SK-N-SH (cell line): ENCODE data around the gene REXO1. TPM values are rescaled to one million over a fixed set of nuclear protein-coding genes. Genes with fewer than 3 reads are reported as not detected.
"Not testable (repeated sequence)": the region's sequence is repeated elsewhere in the genome, so short reads cannot be mapped to it uniquely, and the experiment has no call there.

Experiments used
- CTCF ChIA-PET: fragments of 300-600, 350-600 bp; formaldehyde crosslinking; extraction: SDS; loops from one replicate; lab custom pipeline; 2021; lab: Yijun Ruan, JAX
- POLR2A ChIA-PET: fragments of 350-600 bp; sonication (Branson Sonifier 250); formaldehyde crosslinking; extraction: SDS; loops from one replicate; lab custom pipeline; 2020; ENCODE audit warnings: antibody characterized with exemption, inconsistent platforms; lab: Yijun Ruan, JAX
- DNase-seq: peaks from one replicate; pipeline ENCODE4 v3.0.0; 2012
- H2AFZ ChIP-seq: fragments of 200-600 bp; sonication (generic); 2 replicates; pipeline ENCODE4 v1.8.1; 2016; ENCODE audit warnings: antibody characterized with exemption, mild to moderate bottlenecking, low read depth
- H3F3A ChIP-seq: fragments of 200-600 bp; sonication (generic); replicated peaks from 2 replicates; pipeline ENCODE3; 2016; ENCODE audit warnings: antibody characterized with exemption, mild to moderate bottlenecking; ENCODE audit not compliant: insufficient read depth
- H3K27ac ChIP-seq, 2 experiments: fragments of 200-500 bp in 1 of 2; fragments of 200-600 bp in 1 of 2; sonication (Bioruptor generic) in 1 of 2; sonication (generic), shearing (Covaris generic) in 1 of 2; 2 replicates each; pipeline versions ENCODE4 v1.5.1 to v1.6.1; 2014 to 2016; ENCODE audit warnings: low read depth in 2 of 2, inconsistent platforms in 1 of 2, low read length in 1 of 2, mild to moderate bottlenecking in 1 of 2, mixed read lengths in 1 of 2
- H3K27me3 ChIP-seq: fragments of 200-600 bp; sonication (generic), shearing (Covaris generic); 2 replicates; pipeline ENCODE4 v1.6.1; 2016; ENCODE audit warnings: mixed run types; ENCODE audit not compliant: insufficient read depth
- H3K36me3 ChIP-seq, 2 experiments: fragments of 200-500 bp in 1 of 2; fragments of 200-600 bp in 1 of 2; sonication (Bioruptor generic) in 1 of 2; sonication (generic) in 1 of 2; replicated peaks in 1 of 2; 2 replicates each; pipeline versions ENCODE3 to v1.5.1; 2014 to 2016; ENCODE audit warnings: low read length in 1 of 2, mild to moderate bottlenecking in 1 of 2; ENCODE audit not compliant: insufficient read depth in 2 of 2, control insufficient read depth in 1 of 2
- H3K4me1 ChIP-seq, 2 experiments: fragments of 200-500 bp in 1 of 2; fragments of 200-600 bp in 1 of 2; sonication (Bioruptor generic) in 1 of 2; sonication (generic), shearing (Covaris generic) in 1 of 2; 2 replicates each; pipeline versions ENCODE4 v1.5.1 to v1.6.1; 2014 to 2016; ENCODE audit warnings: low read depth in 1 of 2, low read length in 1 of 2, mixed run types in 1 of 2; ENCODE audit not compliant: insufficient read depth in 2 of 2, control insufficient read depth in 1 of 2
- H3K4me2 ChIP-seq: fragments of 200-600 bp; sonication (generic), shearing (Covaris generic); 2 replicates; pipeline ENCODE4 v1.6.1; 2017; ENCODE audit warnings: mixed run types
- H3K4me3 ChIP-seq, 2 experiments: fragments of 200-500 bp in 1 of 2; fragments of 200-600 bp in 1 of 2; sonication (Bioruptor generic) in 1 of 2; sonication (generic), shearing (Covaris generic) in 1 of 2; 2 replicates each; pipeline versions ENCODE4 v1.5.1 to v1.8.1; 2014 to 2016; ENCODE audit warnings: low read depth in 2 of 2, inconsistent platforms in 1 of 2, low read length in 1 of 2, mild to moderate bottlenecking in 1 of 2, mixed read lengths in 1 of 2, moderate library complexity in 1 of 2
- H3K79me2 ChIP-seq: fragments of 200-600 bp; sonication (generic); 2 replicates; pipeline ENCODE4 v1.8.1; 2017; ENCODE audit warnings: mild to moderate bottlenecking; ENCODE audit not compliant: insufficient read depth
- H3K9ac ChIP-seq: fragments of 200-600 bp; sonication (generic); 2 replicates; pipeline ENCODE4 v1.6.1; 2017; ENCODE audit warnings: mixed run types
- H3K9me2 ChIP-seq: fragments of 200-600 bp; sonication (generic); 2 replicates; pipeline ENCODE4 v1.6.1; 2017; ENCODE audit warnings: mixed run types
- H3K9me3 ChIP-seq: fragments of 200-600 bp; sonication (generic); 2 replicates; pipeline ENCODE4 v1.6.1; 2017; ENCODE audit warnings: mixed run types, mild to moderate bottlenecking, moderate library complexity
- H4K20me1 ChIP-seq: fragments of 200-600 bp; sonication (generic); 2 replicates; pipeline ENCODE4 v1.6.1; 2017; ENCODE audit warnings: mild to moderate bottlenecking, mixed run types; ENCODE audit not compliant: insufficient read depth
- ELF1 ChIP-seq: IDR thresholded peaks from 2 replicates; pipeline ENCODE4 v1.4.0; 2012
- EP300 ChIP-seq, 2 experiments: IDR thresholded peaks; 2 replicates each; pipeline versions ENCODE4 v1.4.0 to v1.6.1; 2012; ENCODE audit warnings: borderline replicate concordance in 1 of 2, low read depth in 1 of 2, low read length in 1 of 2
- EZH2phosphoT487 ChIP-seq: fragments of 200-600 bp; sonication (generic); IDR thresholded peaks from 2 replicates; pipeline ENCODE4 v1.6.1; 2017; ENCODE audit warnings: low read depth, mixed run types, mild to moderate bottlenecking, antibody characterized with exemption, moderate library complexity, borderline replicate concordance
- GATA2 ChIP-seq: sonication (generic); formaldehyde crosslinking; IDR thresholded peaks from 2 replicates; pipeline ENCODE4 v1.5.0; 2020; ENCODE audit warnings: mild to moderate bottlenecking, missing genetic modification reagents
- NRF1 ChIP-seq: IDR thresholded peaks from 2 replicates; pipeline ENCODE4 v1.6.1; 2012; ENCODE audit warnings: low read depth, mild to moderate bottlenecking, low read length
- POLR2AphosphoS5 ChIP-seq: IDR thresholded peaks from 2 replicates; pipeline ENCODE4 v1.6.1; 2012; ENCODE audit warnings: low read depth, low read length
- SMC3 ChIP-seq: IDR thresholded peaks from 2 replicates; pipeline ENCODE4 v1.6.1; 2012; ENCODE audit warnings: low read depth, low read length, improper control_type of control experiment
- TAF1 ChIP-seq: IDR thresholded peaks from 2 replicates; pipeline ENCODE4 v1.6.1; 2012; ENCODE audit warnings: low read depth, mild to moderate bottlenecking, low read length, moderate library complexity, borderline replicate concordance
- WGBS: methylation state at CpG from one replicate; pipeline ENCODE4 v1.1.6; 2017; ENCODE audit warnings: low lambda C conversion rate; 5-methylcytosine and 5-hydroxymethylcytosine counted together
- polyA plus RNA-seq, 3 experiments: library from polyadenylated mRNA; depleted of rRNA; stranded (reverse); fragments of >200 nt; gene quantifications; 2 replicates each; pipeline ENCODE4 v1.2.3, GENCODE V29; 2012
- TF ChIP-seq, protein P1 (sequence below): IDR thresholded peaks from 2 replicates; pipeline ENCODE4 v1.6.1; 2012; ENCODE audit warnings: mild to moderate bottlenecking, low read depth, low read length, moderate library complexity
- TF ChIP-seq, protein P2 (sequence below): fragments of 200-600 bp; sonication (generic); IDR thresholded peaks from 2 replicates; pipeline ENCODE4 v1.6.1; 2017; ENCODE audit warnings: antibody characterized with exemption, mild to moderate bottlenecking, moderate library complexity
- TF ChIP-seq, protein P3 (sequence below): fragments of 150-350 bp; IDR thresholded peaks from 2 replicates; pipeline ENCODE4 v1.6.1; 2017; ENCODE audit warnings: antibody characterized with exemption, low read length, low read depth, borderline replicate concordance
- TF ChIP-seq, protein P4 (sequence below): fragments of 150-350 bp; IDR thresholded peaks from 2 replicates; pipeline ENCODE4 v1.6.1; 2016; ENCODE audit warnings: mild to moderate bottlenecking, low read depth, low read length
- TF ChIP-seq, protein P5 (sequence below): IDR thresholded peaks from 2 replicates; pipeline ENCODE4 v1.4.0; 2012; ENCODE audit warnings: low read depth, borderline replicate concordance
- TF ChIP-seq, protein P6 (sequence below): IDR thresholded peaks from 2 replicates; pipeline ENCODE4 v1.4.0; 2012; ENCODE audit warnings: low read depth

REXO1 gene
- polyA plus RNA-seq, 1 of the 3 experiments (the other 2 are of a cell fraction) = 18.8 TPM

DNA sequence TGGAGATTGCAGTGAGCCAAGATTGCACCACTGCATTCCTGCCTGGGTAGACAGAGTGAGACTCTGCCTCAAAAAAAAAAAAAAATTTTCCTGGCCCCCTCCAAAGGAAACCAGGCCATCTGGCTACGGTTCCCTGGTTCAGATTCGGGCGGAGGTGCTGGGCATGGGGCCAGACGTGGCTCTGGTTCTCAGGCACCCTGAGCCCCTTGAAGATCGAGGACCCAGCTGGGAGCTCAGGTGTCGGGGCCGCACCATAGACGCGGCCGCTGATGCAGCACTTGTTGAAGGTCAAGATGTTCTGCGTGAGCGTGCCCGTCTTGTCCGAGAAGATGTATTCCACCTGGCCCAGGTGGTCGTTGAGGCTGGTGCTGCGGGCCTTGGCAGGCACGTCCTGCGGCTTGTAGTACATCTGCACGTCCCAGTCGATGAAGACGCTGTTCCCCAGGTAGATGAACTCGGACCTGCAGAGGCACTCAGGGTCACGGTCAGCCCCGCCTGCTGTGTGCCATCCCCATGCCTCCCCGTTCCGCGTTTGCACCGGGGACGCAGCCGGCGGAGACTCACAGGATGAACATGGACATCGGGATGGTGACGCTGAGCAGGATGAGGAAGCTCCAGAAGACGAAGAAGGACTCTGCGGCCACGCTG is 48.5 kb downstream of the REXO1 start:
- no peaks in the 10 kb centered on the region for H3K9me3 ChIP-seq
- no peaks in the 10 kb centered on the region for H4K20me1 ChIP-seq
- DNase-seq = no peak
- no peaks in the 10 kb centered on the region for H3K9me2 ChIP-seq
- H3K4me2 ChIP-seq = no peak overlapping the region
- H3K79me2 ChIP-seq = no peaks in the 10 kb centered on the region
- H3K4me3 ChIP-seq = no peak overlapping the region
- 85% methylated on average over 30 of the region's 36 CpGs for WGBS
- H2AFZ ChIP-seq = no peak overlapping the region
- ChIA-PET CTCF (interaction anchor here (1.0 to 12.6 kb wide), 3 partner anchors 10 to 32 kb away, joined by 4 to 143 read pairs (median 4); no protein-coding TSS in a partner anchor), POLR2A (no interaction called here)
- H3F3A ChIP-seq = no peaks in the 10 kb centered on the region
- H3K4me1 ChIP-seq = peaks cover 0 to 8% of the 10 kb centered on the region in 2 experiments; a peak in 1 of 4 replicates
- H3K27me3 ChIP-seq = no peaks in the 10 kb centered on the region
- TF ChIP-seq, protein P1, sequence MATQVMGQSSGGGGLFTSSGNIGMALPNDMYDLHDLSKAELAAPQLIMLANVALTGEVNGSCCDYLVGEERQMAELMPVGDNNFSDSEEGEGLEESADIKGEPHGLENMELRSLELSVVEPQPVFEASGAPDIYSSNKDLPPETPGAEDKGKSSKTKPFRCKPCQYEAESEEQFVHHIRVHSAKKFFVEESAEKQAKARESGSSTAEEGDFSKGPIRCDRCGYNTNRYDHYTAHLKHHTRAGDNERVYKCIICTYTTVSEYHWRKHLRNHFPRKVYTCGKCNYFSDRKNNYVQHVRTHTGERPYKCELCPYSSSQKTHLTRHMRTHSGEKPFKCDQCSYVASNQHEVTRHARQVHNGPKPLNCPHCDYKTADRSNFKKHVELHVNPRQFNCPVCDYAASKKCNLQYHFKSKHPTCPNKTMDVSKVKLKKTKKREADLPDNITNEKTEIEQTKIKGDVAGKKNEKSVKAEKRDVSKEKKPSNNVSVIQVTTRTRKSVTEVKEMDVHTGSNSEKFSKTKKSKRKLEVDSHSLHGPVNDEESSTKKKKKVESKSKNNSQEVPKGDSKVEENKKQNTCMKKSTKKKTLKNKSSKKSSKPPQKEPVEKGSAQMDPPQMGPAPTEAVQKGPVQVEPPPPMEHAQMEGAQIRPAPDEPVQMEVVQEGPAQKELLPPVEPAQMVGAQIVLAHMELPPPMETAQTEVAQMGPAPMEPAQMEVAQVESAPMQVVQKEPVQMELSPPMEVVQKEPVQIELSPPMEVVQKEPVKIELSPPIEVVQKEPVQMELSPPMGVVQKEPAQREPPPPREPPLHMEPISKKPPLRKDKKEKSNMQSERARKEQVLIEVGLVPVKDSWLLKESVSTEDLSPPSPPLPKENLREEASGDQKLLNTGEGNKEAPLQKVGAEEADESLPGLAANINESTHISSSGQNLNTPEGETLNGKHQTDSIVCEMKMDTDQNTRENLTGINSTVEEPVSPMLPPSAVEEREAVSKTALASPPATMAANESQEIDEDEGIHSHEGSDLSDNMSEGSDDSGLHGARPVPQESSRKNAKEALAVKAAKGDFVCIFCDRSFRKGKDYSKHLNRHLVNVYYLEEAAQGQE = no peak
- no peak for TF ChIP-seq EZH2phosphoT487
- TF ChIP-seq SMC3 = no peak
- TF ChIP-seq, protein P2, sequence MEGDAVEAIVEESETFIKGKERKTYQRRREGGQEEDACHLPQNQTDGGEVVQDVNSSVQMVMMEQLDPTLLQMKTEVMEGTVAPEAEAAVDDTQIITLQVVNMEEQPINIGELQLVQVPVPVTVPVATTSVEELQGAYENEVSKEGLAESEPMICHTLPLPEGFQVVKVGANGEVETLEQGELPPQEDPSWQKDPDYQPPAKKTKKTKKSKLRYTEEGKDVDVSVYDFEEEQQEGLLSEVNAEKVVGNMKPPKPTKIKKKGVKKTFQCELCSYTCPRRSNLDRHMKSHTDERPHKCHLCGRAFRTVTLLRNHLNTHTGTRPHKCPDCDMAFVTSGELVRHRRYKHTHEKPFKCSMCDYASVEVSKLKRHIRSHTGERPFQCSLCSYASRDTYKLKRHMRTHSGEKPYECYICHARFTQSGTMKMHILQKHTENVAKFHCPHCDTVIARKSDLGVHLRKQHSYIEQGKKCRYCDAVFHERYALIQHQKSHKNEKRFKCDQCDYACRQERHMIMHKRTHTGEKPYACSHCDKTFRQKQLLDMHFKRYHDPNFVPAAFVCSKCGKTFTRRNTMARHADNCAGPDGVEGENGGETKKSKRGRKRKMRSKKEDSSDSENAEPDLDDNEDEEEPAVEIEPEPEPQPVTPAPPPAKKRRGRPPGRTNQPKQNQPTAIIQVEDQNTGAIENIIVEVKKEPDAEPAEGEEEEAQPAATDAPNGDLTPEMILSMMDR = no peak
- no peak for TF ChIP-seq NRF1
- TF ChIP-seq, protein P3, sequence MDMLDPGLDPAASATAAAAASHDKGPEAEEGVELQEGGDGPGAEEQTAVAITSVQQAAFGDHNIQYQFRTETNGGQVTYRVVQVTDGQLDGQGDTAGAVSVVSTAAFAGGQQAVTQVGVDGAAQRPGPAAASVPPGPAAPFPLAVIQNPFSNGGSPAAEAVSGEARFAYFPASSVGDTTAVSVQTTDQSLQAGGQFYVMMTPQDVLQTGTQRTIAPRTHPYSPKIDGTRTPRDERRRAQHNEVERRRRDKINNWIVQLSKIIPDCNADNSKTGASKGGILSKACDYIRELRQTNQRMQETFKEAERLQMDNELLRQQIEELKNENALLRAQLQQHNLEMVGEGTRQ = no peak
- TF ChIP-seq TAF1 = no peak
- TF ChIP-seq, protein P4, sequence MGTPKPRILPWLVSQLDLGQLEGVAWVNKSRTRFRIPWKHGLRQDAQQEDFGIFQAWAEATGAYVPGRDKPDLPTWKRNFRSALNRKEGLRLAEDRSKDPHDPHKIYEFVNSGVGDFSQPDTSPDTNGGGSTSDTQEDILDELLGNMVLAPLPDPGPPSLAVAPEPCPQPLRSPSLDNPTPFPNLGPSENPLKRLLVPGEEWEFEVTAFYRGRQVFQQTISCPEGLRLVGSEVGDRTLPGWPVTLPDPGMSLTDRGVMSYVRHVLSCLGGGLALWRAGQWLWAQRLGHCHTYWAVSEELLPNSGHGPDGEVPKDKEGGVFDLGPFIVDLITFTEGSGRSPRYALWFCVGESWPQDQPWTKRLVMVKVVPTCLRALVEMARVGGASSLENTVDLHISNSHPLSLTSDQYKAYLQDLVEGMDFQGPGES = no peak
- TF ChIP-seq POLR2AphosphoS5 = no peak
- TF ChIP-seq EP300 (IDR thresholded peaks at IDR 0.05; ENCODE audit: borderline replicate concordance in 1 of 2, low read depth in 1 of 2, low read length in 1 of 2) = no peak
- TF ChIP-seq, protein P5, sequence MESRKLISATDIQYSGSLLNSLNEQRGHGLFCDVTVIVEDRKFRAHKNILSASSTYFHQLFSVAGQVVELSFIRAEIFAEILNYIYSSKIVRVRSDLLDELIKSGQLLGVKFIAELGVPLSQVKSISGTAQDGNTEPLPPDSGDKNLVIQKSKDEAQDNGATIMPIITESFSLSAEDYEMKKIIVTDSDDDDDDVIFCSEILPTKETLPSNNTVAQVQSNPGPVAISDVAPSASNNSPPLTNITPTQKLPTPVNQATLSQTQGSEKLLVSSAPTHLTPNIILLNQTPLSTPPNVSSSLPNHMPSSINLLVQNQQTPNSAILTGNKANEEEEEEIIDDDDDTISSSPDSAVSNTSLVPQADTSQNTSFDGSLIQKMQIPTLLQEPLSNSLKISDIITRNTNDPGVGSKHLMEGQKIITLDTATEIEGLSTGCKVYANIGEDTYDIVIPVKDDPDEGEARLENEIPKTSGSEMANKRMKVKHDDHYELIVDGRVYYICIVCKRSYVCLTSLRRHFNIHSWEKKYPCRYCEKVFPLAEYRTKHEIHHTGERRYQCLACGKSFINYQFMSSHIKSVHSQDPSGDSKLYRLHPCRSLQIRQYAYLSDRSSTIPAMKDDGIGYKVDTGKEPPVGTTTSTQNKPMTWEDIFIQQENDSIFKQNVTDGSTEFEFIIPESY = no peak
- TF ChIP-seq GATA2 (CRISPR knock-in tag) = no peak
- TF ChIP-seq ELF1 = no peak
- TF ChIP-seq, protein P6, sequence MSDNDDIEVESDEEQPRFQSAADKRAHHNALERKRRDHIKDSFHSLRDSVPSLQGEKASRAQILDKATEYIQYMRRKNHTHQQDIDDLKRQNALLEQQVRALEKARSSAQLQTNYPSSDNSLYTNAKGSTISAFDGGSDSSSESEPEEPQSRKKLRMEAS = no peak
- H3K9ac ChIP-seq = no peak overlapping the region
- H3K27ac ChIP-seq = no peak overlapping the region
- H3K36me3 ChIP-seq = no peaks in the 10 kb centered on the region

DNA sequence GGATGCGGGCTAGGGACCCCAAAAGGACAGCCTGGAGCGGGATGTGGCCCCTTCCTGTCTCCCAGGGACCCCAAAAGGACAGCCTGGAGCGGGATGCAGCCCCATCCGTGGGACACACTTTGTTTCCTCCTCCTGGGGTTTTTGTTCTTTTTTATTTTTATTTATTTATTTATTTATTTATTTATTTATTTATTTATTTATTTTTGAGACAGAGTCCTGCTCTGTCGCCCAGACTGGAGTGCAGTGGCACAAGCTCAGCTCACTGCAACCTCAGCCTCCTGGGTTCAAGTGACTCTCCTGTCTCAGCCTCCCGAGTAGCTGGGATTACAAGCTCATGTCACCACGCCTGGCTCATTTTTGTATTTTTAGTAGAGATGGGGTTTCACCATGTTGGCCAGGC is 51.0 kb downstream of the REXO1 start:
- H3K4me3 ChIP-seq, H3K79me2 ChIP-seq, H3K36me3 ChIP-seq, H3K9ac ChIP-seq, H3K27me3 ChIP-seq, POLR2A ChIA-PET, H4K20me1 ChIP-seq, H3K9me3 ChIP-seq, H3K27ac ChIP-seq, H3K4me1 ChIP-seq, H3K4me2 ChIP-seq, H3F3A ChIP-seq, DNase-seq, H2AFZ ChIP-seq, H3K9me2 ChIP-seq: not testable (repeated sequence)
- WGBS = 88% methylated on average over 6 of the region's 7 CpGs
- CTCF ChIA-PET = interaction anchor here (0.7 to 12.6 kb wide), 11 partner anchors 10 to 251 kb away, joined by 3 to 143 read pairs (median 9); partner anchors contain the start of gene ATP8B3
